Measurements from ENCODE around the gene EVPL.

The EVPL gene

GRCh38 chr17:76022973-76023899 lies 3.9 kb downstream of the EVPL start:
- H3K4me2 ChIP-seq (ENCODE audit: low read depth, low read length, poor library complexity, severe bottlenecking), result no peak overlapping the region
- no peaks in the 10 kb centered on the region for H3K27me3 ChIP-seq (ENCODE audit: insufficient read depth, low read length, poor library complexity, severe bottlenecking)
- no peaks in the 10 kb centered on the region for H3K79me2 ChIP-seq (ENCODE audit: insufficient read depth, low read length)
- TF ChIP-seq EZH2phosphoT487 (IDR thresholded peaks at IDR 0.05; ENCODE audit: borderline replicate concordance), result no peak
- TF ChIP-seq CTCF (conservative IDR thresholded peaks at IDR 0.05; ENCODE audit: low read length), result no peak
- no peak overlapping the region for H3K4me3 ChIP-seq (ENCODE audit: low read length, poor library complexity, severe bottlenecking)
- H3K4me1 ChIP-seq (ENCODE audit: insufficient read depth, low read length, poor library complexity, severe bottlenecking), result peaks cover 13% of the 10 kb centered on the region
- no peaks in the 10 kb centered on the region for H3K36me3 ChIP-seq (ENCODE audit: insufficient read depth, low read length)
- no peak overlapping the region for H2AFZ ChIP-seq (ENCODE audit: low read length)
- H3K9me3 ChIP-seq (ENCODE audit: insufficient read depth, low read depth, low read length), result no peaks in the 10 kb centered on the region
- H3K9me2 ChIP-seq (replicated peaks; ENCODE audit: low read depth, low read length), result no peaks in the 10 kb centered on the region
- no peaks in the 10 kb centered on the region for H3F3A ChIP-seq (ENCODE audit: low read depth)
- H4K20me1 ChIP-seq (ENCODE audit: insufficient read depth, low read length, poor library complexity, severe bottlenecking), result no peaks in the 10 kb centered on the region
- no peak overlapping the region for H3K9ac ChIP-seq (ENCODE audit: low read depth, low read length, poor library complexity, severe bottlenecking)

- no peak overlapping the region for H3K9ac ChIP-seq (ENCODE audit: low read depth, low read length, poor library complexity, severe bottlenecking)
- no peak for TF ChIP-seq CTCF (conservative IDR thresholded peaks at IDR 0.05; ENCODE audit: low read length)
- TF ChIP-seq EZH2phosphoT487 (IDR thresholded peaks at IDR 0.05; ENCODE audit: borderline replicate concordance), result no peak
- H3K9me2 ChIP-seq (replicated peaks; ENCODE audit: low read depth, low read length), result no peaks in the 10 kb centered on the region
- no peaks in the 10 kb centered on the region for H3K79me2 ChIP-seq (ENCODE audit: insufficient read depth, low read length)
- H3K4me3 ChIP-seq (ENCODE audit: low read length, poor library complexity, severe bottlenecking), result no peak overlapping the region
- no peaks in the 10 kb centered on the region for H3K36me3 ChIP-seq (ENCODE audit: insufficient read depth, low read length)
- no peak overlapping the region for H3K4me2 ChIP-seq (ENCODE audit: low read depth, low read length, poor library complexity, severe bottlenecking)
- no peak overlapping the region for H2AFZ ChIP-seq (ENCODE audit: low read length)
- no peaks in the 10 kb centered on the region for H3K9me3 ChIP-seq (ENCODE audit: insufficient read depth, low read depth, low read length)
- H3F3A ChIP-seq (ENCODE audit: low read depth), result no peaks in the 10 kb centered on the region
- no peaks in the 10 kb centered on the region for H3K27me3 ChIP-seq (ENCODE audit: insufficient read depth, low read length, poor library complexity, severe bottlenecking)
- no peaks in the 10 kb centered on the region for H4K20me1 ChIP-seq (ENCODE audit: insufficient read depth, low read length, poor library complexity, severe bottlenecking)
- peaks cover 11% of the 10 kb centered on the region for H3K4me1 ChIP-seq (ENCODE audit: insufficient read depth, low read length, poor library complexity, severe bottlenecking)
These were observed 4.8 kb downstream of the EVPL start for GRCh38 chr17:76022285-76022684.

GRCh38 chr17:76019833-76020467 lies 7.2 kb downstream of the EVPL start:
- H3K27me3 ChIP-seq (ENCODE audit: insufficient read depth, low read length, poor library complexity, severe bottlenecking), result no peaks in the 10 kb centered on the region
- no peaks in the 10 kb centered on the region for H3K36me3 ChIP-seq (ENCODE audit: insufficient read depth, low read length)
- H3K9me3 ChIP-seq (ENCODE audit: insufficient read depth, low read depth, low read length), result no peaks in the 10 kb centered on the region
- no peaks in the 10 kb centered on the region for H3K9me2 ChIP-seq (replicated peaks; ENCODE audit: low read depth, low read length)
- H2AFZ ChIP-seq (ENCODE audit: low read length), result no peak overlapping the region
- peaks cover 11% of the 10 kb centered on the region for H3K4me1 ChIP-seq (ENCODE audit: insufficient read depth, low read length, poor library complexity, severe bottlenecking)
- no peak overlapping the region for H3K9ac ChIP-seq (ENCODE audit: low read depth, low read length, poor library complexity, severe bottlenecking)
- TF ChIP-seq CTCF (conservative IDR thresholded peaks at IDR 0.05; ENCODE audit: low read length) (no peak), EZH2phosphoT487 (IDR thresholded peaks at IDR 0.05; ENCODE audit: borderline replicate concordance) (no peak)
- H3K4me2 ChIP-seq (ENCODE audit: low read depth, low read length, poor library complexity, severe bottlenecking), result no peak overlapping the region
- H3F3A ChIP-seq (ENCODE audit: low read depth), result no peaks in the 10 kb centered on the region
- no peaks in the 10 kb centered on the region for H4K20me1 ChIP-seq (ENCODE audit: insufficient read depth, low read length, poor library complexity, severe bottlenecking)
- H3K4me3 ChIP-seq (ENCODE audit: low read length, poor library complexity, severe bottlenecking), result no peak overlapping the region
- no peaks in the 10 kb centered on the region for H3K79me2 ChIP-seq (ENCODE audit: insufficient read depth, low read length)
